HFF-Myc (cell line): ENCODE results near the gene LBH.

Experiments used
- DNase-seq: peaks from one replicate; pipeline ENCODE4 v3.0.0-alpha.2; 2011; ENCODE audit warnings: low read depth; ENCODE audit errors: extremely low read depth
- H3K4me3 ChIP-seq: replicated peaks from 2 replicates; pipeline ENCODE4 v1.5.1; 2011; ENCODE audit warnings: low read depth, mild to moderate bottlenecking, control low read depth, low read length
- TF ChIP-seq, protein P1 (sequence below): IDR thresholded peaks from 2 replicates; pipeline ENCODE4 v1.5.1; 2012; ENCODE audit warnings: mild to moderate bottlenecking, low read depth, low read length, control low read depth; ENCODE audit errors: missing control alignments

LBH gene

DNA sequence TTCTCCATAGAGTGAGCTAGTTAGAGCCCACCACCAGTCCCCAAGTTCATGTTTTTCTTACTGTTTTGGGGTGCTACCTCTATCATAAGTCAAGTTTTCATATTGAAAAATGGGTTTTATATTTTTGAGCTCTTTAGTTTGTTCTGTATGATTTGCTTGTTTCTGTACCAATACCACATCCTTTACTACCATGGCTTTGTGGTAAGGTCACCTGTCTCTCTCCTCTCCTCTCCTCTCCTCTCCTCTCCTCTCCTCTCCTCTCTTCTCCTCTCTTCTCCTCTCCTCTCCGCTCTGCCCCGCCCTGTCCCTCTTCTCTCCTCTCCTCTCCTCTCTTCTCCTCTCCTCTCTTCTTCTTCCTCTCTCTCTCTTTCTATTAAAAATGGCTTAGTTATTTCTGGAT lies 22.1 kb upstream of the LBH start:
- TF ChIP-seq, protein P1, sequence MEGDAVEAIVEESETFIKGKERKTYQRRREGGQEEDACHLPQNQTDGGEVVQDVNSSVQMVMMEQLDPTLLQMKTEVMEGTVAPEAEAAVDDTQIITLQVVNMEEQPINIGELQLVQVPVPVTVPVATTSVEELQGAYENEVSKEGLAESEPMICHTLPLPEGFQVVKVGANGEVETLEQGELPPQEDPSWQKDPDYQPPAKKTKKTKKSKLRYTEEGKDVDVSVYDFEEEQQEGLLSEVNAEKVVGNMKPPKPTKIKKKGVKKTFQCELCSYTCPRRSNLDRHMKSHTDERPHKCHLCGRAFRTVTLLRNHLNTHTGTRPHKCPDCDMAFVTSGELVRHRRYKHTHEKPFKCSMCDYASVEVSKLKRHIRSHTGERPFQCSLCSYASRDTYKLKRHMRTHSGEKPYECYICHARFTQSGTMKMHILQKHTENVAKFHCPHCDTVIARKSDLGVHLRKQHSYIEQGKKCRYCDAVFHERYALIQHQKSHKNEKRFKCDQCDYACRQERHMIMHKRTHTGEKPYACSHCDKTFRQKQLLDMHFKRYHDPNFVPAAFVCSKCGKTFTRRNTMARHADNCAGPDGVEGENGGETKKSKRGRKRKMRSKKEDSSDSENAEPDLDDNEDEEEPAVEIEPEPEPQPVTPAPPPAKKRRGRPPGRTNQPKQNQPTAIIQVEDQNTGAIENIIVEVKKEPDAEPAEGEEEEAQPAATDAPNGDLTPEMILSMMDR = no peak
- no peak overlapping the region for H3K4me3 ChIP-seq
- no peak for DNase-seq

DNA sequence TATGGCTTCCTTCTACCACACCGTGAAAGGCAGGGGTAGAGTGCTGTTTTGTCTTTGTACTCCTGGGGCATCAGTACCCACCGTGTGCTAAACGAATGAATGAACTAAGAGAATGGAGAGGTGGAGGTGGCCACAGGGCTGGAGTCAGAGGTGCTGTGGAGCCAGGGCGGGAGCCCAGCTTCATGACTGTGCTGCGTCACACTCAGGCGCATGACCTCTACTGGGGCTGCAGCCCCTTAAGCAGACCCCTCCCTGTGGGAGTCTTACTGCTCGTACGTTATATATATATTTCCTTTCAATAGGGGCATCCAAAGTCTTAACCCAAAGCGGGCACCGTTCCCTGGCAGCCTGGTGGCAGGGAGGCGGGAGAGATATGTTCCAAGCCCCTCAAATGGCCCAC lies 18.0 kb upstream of the LBH start:
- no peak for DNase-seq
- H3K4me3 ChIP-seq = no peak overlapping the region
- TF ChIP-seq, protein P1 = no peak

DNA sequence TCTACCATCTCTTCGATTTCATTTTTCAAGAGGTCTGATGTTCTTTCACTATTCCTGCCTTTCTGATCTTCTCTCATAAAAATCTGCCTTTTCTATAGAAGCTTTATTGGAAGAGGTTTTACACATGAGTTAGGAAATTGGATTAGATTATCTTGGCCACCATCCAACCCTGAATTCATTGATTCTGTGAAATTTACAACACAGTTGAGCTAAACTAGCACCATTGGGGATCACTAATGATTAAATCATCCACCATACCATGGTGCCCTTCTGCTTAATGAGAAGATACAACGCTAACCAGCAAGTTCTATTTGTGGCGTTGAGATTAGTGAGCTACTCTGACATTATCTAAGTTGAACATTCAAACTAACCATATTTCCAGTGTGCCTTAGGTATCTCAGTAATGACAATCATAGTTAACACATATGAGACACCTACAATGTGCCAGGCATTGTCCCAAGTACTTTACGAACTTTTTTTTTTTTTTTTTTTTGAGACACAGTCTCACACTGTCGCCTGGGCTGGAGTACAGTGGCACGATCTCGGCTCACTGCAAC lies 17.3 kb upstream of the LBH start:
- no peak for DNase-seq
- H3K4me3 ChIP-seq = no peak overlapping the region
- TF ChIP-seq, protein P1 = no peak

GRCh38 chr2:30216157-30216556 lies 15.2 kb upstream of the LBH start:
- TF ChIP-seq, protein P1 = no peak
- DNase-seq = no peak

GRCh38 chr2:30217644-30218337 lies 13.5 kb upstream of the LBH start:
- no peak for DNase-seq
- TF ChIP-seq, protein P1 = no peak
- H3K4me3 ChIP-seq = no peak overlapping the region

More at GRCh38 chr2:30216157-30216556, 15.2 kb upstream of the LBH start:
- no peak overlapping the region for H3K4me3 ChIP-seq

DNA sequence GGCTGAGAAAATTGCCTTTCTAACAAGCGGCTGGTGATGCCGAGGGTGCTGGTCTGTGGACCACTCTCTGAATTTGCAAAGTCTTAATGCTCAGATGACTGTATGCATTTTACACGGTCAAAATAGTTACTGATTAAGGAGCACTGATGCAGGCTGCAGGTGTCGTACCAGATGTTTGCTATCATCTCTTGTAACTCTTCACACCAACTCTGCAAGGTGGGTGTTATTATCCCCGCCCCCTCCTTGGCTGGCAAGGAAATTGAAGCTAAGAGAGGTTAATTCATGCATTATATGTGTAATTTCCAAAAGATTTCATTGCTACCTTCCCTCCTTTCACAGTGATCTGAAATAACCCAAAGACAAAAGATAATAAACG lies 13.0 kb upstream of the LBH start:
- no peak for DNase-seq
- no peak overlapping the region for H3K4me3 ChIP-seq
- TF ChIP-seq, protein P1 = no peak

GRCh38 chr2:30218814-30219213 lies 12.5 kb upstream of the LBH start:
- H3K4me3 ChIP-seq = no peak overlapping the region
- DNase-seq = no peak
- TF ChIP-seq, protein P1 = no peak
